Cardiac septum (tissue), 1 donor: Measurements from ENCODE around the gene NEGR1. TPM values are rescaled to one million over a fixed set of nuclear protein-coding genes. Genes with fewer than 3 reads are reported as not detected.

Experiments used
- DNase-seq: peaks from one replicate; pipeline ENCODE4 v3.0.0-alpha.2; 2020; ENCODE audit warnings: low spot score
- intact Hi-C: fragments of 100-400 bp; cut with DNase I; formaldehyde crosslinking; loops from one replicate; pipeline ENCODE4 v1.14.0; 2022
- total RNA-seq: library from RNA; stranded (reverse); fragmentation: NEBNext Ultra II Directional; extraction: Animal tissue kit (Norgen Biotek cat#: 25700); gene quantifications from one replicate; pipeline ENCODE4 v1.2.1, GENCODE V29; 2021
- donor health status: DM: no; HTN: no; CAD: no.

NEGR1 gene
- total RNA-seq, 1 donor from 2014 or later = 5.2 TPM

- no peak for DNase-seq
These were observed 142.1 kb downstream of the NEGR1 start for GRCh38 chr1:72140222-72140621.

DNA sequence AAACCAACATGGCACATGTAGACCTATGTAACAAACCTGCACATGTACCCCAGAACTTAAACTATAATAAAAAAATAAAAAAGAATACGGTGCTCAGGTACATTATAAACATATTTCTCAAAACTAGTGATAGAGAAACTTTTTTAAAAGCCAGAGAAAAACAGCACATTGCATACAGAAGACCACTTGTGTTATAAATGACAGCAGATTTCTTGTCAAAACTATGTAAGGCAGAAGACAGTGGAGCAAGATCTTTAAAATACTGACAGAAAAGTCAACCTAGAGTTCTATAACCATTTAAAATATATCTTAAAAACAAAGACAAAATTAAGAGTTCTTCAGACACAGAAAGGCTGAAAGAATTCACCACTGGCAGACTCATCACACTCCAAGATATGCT is 144.7 kb downstream of the NEGR1 start:
- intact Hi-C loops = no loop called here
- no peak for DNase-seq

More at GRCh38 chr1:72140222-72140621, 142.1 kb downstream of the NEGR1 start:
- intact Hi-C loops = no loop called here

- no peak for DNase-seq
- intact Hi-C loops = no loop called here
These were observed 152.5 kb downstream of the NEGR1 start for GRCh38 chr1:72129869-72130268.

DNA sequence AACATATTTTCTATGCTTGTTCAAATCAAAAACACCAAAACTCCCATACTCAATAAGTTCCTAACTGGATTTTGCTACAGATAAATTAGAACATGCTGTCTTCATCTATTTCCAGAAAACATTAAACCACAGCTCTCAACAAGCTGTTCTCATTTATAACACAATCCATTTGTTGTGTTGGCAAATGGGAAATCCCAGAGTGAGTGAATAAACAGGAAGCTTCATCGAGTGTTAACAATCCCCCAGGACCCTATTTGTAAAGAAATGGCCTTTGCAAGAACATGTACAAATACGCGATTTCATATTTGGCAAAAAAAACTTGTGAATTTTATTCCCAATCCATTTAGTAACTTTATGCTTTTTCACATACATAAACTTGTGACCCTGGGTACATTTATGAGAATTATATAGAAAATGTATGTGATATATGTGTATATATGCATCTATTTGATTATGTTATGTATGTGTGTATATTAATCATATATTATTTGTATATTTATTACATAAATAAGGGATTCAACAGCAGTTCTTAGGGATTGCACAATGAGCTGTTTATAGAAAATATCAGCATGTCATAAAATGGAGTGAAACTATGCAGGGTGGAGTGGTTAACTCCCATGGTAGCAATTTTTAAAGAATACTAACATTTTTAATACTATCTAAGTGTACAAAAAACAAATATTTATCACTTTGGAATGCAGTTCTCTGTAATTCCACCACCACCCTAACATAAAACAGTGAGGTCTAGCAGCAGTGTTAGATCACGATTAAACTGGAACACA is 160.0 kb downstream of the NEGR1 start:
- intact Hi-C loops = no loop called here
- no peak for DNase-seq

- intact Hi-C loops = no loop called here
- no peak for DNase-seq
These were observed 162.8 kb downstream of the NEGR1 start for GRCh38 chr1:72119491-72119890.

DNA sequence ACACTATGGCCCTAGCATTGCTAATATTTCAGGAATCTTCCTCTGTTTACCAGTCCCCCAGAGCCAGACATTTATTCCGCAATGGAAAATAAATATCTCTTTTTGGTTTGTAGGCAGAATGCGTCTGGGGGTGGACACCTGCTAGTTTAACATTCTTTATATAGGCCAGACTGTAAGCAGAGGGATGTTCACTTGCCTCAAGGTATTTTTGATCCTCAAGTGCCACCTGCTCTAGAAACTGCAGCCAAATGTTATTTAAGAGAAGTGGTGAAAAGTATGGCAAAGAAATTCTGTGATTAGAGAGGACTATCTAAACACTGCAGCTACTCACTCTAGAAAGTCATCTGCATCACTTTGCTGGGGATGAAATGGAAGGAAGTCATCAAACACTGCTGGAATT is 164.7 kb downstream of the NEGR1 start:
- intact Hi-C loops = no loop called here
- DNase-seq = no peak

- DNase-seq = no peak
- intact Hi-C loops = no loop called here
These were observed 167.0 kb downstream of the NEGR1 start for GRCh38 chr1:72115290-72115689.

- DNase-seq = no peak
- intact Hi-C loops = no loop called here
These were observed 170.7 kb downstream of the NEGR1 start for GRCh38 chr1:72111662-72112061.

DNA sequence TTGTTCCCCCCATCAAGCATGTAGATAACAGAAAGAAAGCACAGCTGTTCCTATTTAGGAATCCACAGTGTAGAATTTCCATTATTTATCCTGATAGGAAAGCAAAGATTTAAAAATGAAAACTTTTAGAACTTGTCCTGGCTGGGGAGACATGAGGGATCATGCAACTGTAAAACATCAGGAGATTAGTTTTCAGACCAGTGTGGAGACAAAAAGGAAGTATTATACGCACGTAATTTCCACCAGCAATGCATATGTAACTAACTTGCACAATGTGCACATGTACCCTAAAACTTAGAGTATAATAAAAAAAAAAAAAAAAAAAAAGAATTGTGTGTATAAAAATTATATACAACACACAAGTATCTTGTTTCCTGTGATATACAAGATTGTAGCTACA is 172.4 kb downstream of the NEGR1 start:
- DNase-seq = no peak
- intact Hi-C loops = no loop called here

GRCh38 chr1:72105201-72105600 is 177.1 kb downstream of the NEGR1 start:
- intact Hi-C loops = no loop called here
- DNase-seq = no peak

DNA sequence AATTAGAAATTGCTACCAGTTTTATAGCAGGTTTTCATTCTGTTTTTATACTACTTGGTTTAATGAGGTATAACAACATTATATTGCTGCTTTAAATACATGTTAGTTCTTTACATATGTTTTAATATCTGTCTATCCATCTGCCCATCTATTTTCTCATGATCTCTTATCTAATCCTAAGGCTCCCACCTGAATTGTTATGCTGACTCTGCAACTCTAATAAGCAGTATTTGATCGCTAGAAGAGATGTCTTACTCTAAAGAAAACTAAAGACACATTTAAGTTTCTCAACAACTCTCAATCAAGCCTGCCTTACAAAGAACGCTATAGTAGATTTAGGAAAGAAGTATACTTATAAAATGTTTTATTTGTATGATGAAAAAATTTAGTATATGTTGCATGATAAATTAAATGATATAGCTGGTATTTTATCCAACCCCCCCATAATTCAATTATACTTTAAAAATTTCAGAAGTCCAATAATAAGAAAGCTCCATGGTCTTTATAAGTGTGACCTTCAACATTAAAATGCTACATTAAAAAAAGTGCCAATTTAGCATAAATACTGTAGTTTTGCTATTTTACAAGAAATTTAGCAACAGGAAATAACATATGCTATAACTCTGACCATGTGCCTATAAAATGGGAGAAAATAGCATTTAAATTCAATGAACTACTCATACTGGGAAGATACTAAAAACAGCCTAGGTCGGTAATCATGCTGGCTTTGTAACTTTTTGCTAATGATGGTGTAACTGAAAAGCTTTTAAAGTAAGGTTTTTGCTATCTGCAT is 180.3 kb downstream of the NEGR1 start:
- intact Hi-C loops = no loop called here

DNA sequence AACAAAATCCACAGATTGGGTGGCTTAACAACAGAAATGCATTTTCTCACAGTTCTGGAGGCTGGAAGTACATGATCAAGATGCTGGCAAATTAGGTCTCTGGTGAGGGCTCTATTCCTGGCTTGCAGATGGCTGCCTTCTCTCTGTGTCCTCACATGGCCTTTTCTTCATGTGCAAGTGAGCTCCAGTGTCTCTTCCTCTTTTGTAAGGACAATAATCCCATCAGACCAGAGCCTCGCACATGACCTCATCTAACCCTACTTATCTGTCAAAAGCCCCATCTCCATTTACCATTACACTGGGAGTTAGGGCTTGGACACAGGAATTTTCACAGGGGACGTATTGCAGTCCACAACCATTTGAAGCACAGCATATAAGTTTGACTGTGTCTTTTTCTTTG is 181.6 kb downstream of the NEGR1 start:
- intact Hi-C loops = no loop called here
- DNase-seq = no peak

More for the DNA sequence above, 180.3 kb downstream of the NEGR1 start:
- DNase-seq = no peak

DNA sequence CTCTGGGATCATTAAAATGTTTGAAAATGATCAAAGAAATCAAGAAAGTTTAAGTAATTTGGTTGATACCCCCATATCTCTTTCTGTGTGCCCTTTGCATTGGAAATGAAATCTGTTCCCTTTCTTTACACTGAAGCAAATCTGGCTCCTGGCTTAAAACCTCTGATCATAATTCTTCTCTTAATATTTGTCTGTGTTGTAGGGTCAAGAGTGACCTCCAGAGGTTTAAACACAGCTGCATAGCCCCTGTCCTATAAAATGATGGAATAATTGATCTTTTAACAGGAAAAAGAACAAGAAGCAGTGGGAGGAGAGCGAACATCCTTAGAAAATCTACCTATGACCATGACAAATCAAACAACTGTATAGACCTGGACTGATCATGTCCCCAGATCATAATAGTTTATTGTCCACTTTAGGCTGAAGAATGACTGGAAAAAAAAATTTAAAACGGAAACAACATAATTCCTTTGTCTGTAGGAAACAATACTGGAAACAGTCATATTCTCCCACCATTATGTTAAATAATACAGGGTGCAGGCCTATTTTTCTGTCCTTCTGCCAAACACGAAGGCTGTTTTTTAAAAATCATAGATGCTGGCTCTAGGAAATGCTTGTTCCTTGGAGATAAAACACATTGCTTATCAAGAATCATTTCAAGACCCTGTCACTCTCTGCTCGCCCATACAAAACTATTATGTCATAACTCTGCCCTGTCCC is 184.3 kb downstream of the NEGR1 start:
- no peak for DNase-seq
- intact Hi-C loops = no loop called here

DNA sequence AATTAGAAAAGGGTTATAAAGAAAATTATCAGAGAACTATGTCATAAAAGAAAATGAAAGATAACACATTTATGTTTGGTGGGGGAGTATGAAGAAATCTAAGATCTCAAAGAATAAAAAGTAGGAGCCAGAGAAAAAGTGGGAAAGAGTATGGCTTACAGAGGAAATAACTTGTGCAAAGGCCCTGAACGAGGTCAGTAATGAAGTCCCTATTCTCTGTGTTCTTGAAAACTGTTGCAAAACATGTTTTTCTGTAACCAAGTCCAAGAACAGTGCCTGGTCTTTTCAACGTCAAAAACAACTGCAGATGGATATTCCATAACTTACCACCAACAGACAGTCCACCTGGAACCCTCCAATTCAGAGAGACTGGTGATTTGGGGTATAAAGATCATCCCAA is 188.1 kb downstream of the NEGR1 start:
- intact Hi-C loops = no loop called here
- DNase-seq = no peak

DNA sequence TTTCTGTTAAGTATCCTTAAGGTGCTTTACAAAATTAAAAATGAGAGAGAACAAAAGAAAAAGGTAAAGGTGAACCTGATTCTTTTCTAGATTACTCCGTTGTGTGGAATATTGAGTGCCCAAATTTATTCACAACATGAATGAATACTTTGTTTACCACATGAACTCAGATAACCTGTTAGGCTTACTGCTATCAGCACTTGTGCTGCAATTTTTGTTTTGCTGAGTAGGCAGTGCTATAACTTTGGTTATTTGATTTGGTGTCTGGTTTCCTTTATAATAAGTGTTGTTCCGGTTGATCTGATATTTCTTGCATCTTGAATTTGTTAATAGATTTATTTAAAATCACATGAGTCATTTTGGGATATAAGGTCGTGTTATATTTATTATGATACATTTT is 195.9 kb downstream of the NEGR1 start:
- DNase-seq = no peak
- intact Hi-C loops = no loop called here

DNA sequence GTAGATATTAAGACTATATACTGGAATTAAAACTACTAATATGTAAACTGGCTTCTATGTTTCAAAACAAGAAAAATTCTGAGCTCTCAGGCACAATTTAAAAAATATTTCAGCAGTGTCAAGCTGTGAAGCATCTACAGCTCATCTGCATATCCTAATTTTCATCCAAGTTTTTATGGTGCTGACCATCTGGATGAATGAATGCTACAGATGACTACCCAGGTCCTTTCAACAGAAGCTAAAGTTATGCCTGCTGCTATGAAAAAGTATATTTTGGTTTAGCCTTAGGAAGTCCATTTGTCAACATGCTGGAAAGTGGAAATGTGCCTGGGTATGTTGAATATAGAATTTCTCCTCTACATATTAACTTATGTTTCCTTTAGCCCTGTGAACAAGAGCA is 206.9 kb downstream of the NEGR1 start:
- no peak for DNase-seq
- intact Hi-C loops = no loop called here

GRCh38 chr1:72066431-72066830 is 215.9 kb downstream of the NEGR1 start:
- intact Hi-C loops = no loop called here
- no peak for DNase-seq

GRCh38 chr1:72064196-72065075 is 217.9 kb downstream of the NEGR1 start:
- intact Hi-C loops = no loop called here
- no peak for DNase-seq

DNA sequence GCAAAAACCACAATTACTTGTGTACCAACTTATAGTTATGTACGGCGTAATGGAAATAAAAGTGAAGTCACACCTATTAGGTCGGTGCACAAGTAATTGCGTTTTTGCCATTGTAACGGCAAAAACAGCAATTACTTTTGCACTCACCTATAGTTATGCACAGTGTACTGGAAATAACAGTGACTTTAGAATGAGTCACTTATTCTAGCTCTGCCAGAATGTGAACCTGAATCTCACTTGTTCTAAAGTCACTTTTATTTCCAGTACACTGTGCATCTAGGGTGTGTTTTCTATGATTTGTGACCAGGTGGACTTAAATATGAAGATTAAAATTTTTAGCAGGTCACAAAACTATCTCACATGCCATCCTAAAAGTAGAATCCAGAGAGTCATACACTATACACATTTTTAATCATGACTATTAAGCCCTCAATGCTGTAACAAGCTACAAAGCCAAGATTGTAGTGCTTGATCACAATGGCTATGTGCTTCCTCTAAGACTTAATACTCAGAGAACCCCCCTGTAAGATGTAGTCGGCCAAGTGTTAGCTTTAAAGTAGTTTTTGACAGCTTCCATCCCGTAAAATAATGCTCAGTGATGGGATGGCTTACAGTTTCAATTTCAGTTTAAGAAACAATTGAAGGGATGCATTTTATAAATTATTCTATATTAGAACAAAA is 218.8 kb downstream of the NEGR1 start:
- DNase-seq = no peak
- intact Hi-C loops = no loop called here
